Stimulated activated CD8-positive, alpha-beta memory T cell treated with anti-CD3 and anti-CD28 coated beads, Interleukin-12 subunit alpha, Interleukin-12 subunit beta, amount 100 ng/mL, for 24 hours (primary cell): ENCODE measurements around the gene KLK3.

Experiments
- DNase-seq: peaks from one replicate; pipeline ENCODE4 v3.0.0-alpha.2; 2020; ENCODE audit errors: extremely low read depth

The KLK3 gene

DNA sequence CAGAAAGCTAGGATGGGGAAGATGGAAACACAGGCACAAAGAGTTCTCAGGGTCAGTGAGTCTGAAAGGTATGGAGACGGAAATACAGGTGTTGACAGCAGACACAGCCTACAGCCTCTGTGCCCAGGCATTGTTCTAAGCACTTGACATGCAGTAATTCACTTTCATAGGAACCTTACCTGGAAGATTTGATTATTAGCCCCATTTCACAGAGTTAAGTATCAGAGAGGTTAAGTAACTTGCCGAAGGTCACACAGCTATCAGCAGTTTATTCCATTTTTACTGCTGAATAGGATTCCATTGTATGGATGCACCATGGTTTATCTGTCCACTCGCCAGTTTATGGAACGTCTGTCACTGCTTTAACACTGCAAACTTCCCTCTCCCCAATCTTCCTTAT, 43.3 kb downstream of the KLK3 start:
- DNase-seq: no peak

DNA sequence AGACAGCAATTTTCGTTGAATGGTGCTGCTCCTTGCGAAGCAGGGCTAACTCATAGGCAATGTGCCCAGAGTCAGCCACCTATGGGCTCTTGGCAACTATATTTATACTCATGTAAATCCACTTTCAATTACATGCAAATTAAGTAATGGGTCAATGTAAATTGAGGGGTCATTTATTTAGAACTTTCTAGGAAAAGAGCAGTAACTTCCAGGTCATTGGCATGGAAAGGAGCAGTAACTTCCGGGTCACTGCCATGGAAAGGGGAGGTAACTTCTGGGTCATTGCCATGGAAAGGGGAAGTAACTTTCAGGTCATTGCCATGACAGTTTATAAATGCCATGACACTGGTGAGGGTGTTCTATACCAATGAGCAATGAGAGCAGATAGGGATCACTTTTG, 44.9 kb downstream of the KLK3 start:
- DNase-seq: no peak

DNA sequence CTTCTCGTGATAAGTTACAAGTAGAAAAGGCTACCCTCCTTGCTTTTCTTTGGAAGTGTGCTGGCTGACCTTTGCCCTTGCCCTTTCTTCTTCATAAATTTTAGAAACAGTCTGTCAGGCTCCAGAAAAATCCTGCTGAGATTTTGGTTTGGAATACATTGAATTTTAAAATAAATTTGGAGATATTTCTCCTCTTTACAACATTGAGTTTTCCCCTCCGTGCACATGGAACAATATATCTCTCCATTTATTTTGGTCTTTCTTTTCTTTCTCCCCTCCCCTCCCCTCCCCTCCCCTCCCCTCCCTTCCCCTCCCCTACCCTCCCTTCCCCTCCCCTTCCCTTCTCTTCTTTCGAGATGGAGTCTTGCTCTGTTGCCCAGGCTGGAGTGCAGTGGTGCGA, 47.9 kb downstream of the KLK3 start:
- no peak for DNase-seq

DNA sequence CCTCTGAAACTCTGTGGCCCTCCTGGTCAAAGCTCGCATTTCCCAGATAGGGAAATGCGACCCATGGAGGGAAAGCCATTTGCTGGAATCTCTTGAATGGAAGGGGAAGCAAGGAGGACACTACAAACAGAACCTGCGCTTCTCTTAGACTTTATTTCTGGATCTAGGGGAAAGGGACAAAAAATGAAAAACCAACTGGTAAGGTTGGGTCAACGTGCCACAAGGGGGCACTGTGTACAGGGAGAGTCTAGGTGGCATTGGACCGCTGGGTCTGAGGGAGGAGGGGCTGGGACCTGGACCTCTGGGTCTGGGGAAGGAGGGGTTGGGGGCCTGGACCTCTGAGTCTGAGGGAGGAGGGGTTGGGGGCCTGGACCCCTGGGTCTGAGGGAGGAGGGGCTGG, 51.5 kb downstream of the KLK3 start:
- DNase-seq: no peak

DNA sequence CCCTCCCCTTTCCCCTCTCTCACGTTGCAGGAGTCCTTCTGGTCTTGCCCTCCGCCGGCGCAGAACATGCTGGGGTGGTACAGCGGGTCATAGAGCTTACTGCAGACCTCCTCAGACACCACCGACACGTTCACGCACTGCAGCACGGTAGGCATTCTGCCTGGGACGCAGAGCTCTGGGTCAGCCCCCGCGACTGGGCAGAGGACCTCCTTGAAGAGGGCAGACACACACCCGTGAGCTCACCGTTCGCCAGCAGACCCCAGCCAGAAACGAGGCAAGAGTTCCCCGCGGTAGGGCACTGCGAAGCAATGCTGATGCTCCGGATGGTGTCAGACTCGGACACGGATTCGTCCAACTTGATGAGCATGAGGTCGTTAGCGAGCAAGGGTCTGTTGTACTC, 53.6 kb downstream of the KLK3 start:
- DNase-seq: no peak

DNA sequence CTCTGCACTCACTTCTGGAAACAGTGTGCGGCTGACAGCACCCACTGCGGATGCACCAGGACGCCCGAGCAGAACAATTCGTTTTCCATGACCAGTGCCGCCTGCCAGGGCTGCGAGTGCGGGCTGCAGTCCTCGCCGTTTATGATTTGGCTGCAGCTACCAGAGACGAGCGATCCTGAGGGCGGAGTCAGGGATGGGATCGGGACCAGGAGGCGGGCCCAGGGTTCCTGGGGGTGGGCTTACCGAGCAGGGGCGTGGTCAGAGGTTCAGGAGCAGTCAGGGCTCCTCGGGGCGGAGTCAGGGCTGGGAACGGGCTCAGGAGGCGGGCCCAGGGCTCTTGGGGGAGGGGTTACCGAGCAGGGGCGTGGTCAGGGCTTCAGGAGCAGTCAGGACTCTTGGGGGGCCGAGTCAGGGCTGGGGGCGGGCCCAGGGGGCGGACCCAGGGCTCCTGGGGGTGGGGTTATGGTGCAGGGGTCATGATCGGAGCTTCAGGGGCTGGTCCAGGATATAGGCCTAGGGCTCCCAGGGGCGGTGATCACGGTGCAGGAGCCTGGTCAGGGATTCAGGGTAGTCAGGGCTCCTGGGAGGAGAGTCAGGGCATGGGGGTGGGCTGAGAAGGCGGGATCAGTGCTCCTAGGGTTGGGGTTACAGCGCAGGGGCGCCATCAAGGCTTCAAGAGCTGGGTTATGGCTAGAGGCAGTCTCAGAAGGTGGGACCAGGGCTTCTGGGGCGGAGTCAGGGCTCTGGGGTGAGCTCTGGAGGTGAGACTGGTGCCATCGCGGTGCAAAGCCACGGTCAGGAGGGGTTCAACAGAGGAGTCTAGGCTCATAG, 54.7 kb downstream of the KLK3 start:
- DNase-seq: no peak
